Body of pancreas (tissue), 4 donors: ENCODE results near the gene IFT80.

Source experiments
- CTCF ChIP-seq, 7 experiments: fragments of 450-650 bp in 4 of 7; fragments of 200-600 bp in 3 of 7; sonication (generic) in 3 of 7; IDR thresholded peaks; one replicate each; pipeline ENCODE4 v1.5.1; 2016 to 2019; ENCODE audit warnings: antibody characterized with exemption in 7 of 7
- POLR2A ChIP-seq, 3 donors: fragments of 450-650 bp; IDR thresholded peaks; one replicate each; pipeline ENCODE4 v1.6.1; 2016; ENCODE audit warnings: antibody characterized with exemption in 3 of 3, mild to moderate bottlenecking in 2 of 3

- TF ChIP-seq CTCF (IDR thresholded peaks at IDR 0.05) (no peak), POLR2A (IDR thresholded peaks at IDR 0.05) (no peak)
These were observed 20.5 kb downstream of the IFT80 start for GRCh38 chr3:160378331-160379109.
